ENCODE results near the gene DIRAS3. TPM values are rescaled to one million over a fixed set of nuclear protein-coding genes. Genes with fewer than 3 reads are reported as not detected.

Gene DIRAS3
- total RNA-seq, 1 experiment from 2014 or later: not detected

DNA sequence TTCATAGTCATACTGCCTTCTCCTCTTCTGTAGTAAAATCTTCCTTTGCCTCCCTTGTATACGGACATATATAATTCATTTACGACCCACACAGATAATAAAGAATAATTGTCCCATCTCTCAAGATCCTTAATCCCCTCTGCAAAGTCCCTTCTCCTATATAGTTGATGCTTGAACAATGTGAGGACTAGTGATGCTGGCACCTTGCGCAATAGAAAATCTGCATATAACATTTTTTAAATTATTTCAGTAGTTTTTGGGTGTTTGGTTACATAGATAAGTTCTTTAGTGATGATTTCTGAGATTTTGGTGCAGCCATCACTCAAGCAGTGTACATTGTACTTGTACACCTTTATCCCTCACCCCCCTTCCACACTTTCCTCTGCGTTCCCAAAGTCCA, 21.0 kb downstream of the DIRAS3 start:
- Histone ChIP-seq H3K9me3 (no peaks in the 10 kb centered on the region), H3K27me3 (replicated peaks; ENCODE audit: control insufficient read depth, insufficient read depth, low read length) (no peaks in the 10 kb centered on the region), H3K36me3 (ENCODE audit: control insufficient read depth, insufficient read depth, low read length) (no peaks in the 10 kb centered on the region), H3K4me1 (no peaks in the 10 kb centered on the region), H3K4me3 (ENCODE audit: low read depth, low read length) (no peak overlapping the region)
- Mint-ChIP-seq H3K9me3 (ENCODE audit: unreplicated experiment) (no peaks in the 10 kb centered on the region), H3K36me3 (ENCODE audit: insufficient read depth, unreplicated experiment) (no peaks in the 10 kb centered on the region), H3K27ac (ENCODE audit: unreplicated experiment) (no peak overlapping the region), H3K4me1 (ENCODE audit: low read depth, unreplicated experiment) (no peaks in the 10 kb centered on the region), H3K27me3 (ENCODE audit: insufficient read depth, unreplicated experiment) (no peaks in the 10 kb centered on the region), H3K4me3 (ENCODE audit: unreplicated experiment) (no peak overlapping the region)
- no peak for DNase-seq
- CTCF ChIA-PET: no interaction called here
- TF ChIP-seq, protein P1, sequence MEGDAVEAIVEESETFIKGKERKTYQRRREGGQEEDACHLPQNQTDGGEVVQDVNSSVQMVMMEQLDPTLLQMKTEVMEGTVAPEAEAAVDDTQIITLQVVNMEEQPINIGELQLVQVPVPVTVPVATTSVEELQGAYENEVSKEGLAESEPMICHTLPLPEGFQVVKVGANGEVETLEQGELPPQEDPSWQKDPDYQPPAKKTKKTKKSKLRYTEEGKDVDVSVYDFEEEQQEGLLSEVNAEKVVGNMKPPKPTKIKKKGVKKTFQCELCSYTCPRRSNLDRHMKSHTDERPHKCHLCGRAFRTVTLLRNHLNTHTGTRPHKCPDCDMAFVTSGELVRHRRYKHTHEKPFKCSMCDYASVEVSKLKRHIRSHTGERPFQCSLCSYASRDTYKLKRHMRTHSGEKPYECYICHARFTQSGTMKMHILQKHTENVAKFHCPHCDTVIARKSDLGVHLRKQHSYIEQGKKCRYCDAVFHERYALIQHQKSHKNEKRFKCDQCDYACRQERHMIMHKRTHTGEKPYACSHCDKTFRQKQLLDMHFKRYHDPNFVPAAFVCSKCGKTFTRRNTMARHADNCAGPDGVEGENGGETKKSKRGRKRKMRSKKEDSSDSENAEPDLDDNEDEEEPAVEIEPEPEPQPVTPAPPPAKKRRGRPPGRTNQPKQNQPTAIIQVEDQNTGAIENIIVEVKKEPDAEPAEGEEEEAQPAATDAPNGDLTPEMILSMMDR (IDR thresholded peaks at IDR 0.05; ENCODE audit: insufficient read depth in 1 of 2, low read depth in 1 of 2, low read length in 1 of 2, severe bottlenecking in 1 of 2, unreplicated experiment in 1 of 2): no peak
- no TSS peak for BruUV-seq (replicated peaks)
- intact Hi-C loops (cut with micrococcal nuclease; ENCODE audit: unreplicated experiment): no loop called here
- POLR2A ChIA-PET: no interaction called here

DNA sequence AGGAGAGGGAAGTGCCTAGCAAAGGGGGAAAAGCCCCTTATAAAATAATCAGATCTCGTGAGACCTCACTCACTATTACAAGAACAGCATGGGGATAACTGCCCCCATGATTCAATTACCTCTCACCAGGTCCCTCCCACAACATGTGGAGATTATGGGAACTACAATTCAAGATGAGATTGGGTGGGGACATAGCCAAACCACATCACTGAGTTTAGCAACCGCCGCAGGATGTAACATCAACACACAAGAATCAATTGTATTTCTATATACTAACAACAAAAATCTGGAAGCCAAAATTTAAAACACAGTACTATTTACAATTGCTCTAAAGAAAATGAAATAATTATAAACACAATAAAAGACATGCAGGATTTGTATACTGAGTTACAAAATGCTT, 21.9 kb downstream of the DIRAS3 start:
- no TSS peak for BruUV-seq (replicated peaks)
- no peaks in the 10 kb centered on the region for H3K4me1 Mint-ChIP-seq (ENCODE audit: low read depth, unreplicated experiment)

GRCh38 chr1:68024635-68025338, 25.6 kb downstream of the DIRAS3 start:
- no peak overlapping the region for H3K4me3 ChIP-seq (ENCODE audit: low read depth, low read length)
- no peak for DNase-seq
- TF ChIP-seq, protein P1 (IDR thresholded peaks at IDR 0.05; ENCODE audit: insufficient read depth in 1 of 2, low read depth in 1 of 2, low read length in 1 of 2, severe bottlenecking in 1 of 2, unreplicated experiment in 1 of 2): no peak
- Mint-ChIP-seq H3K27ac (ENCODE audit: unreplicated experiment) (no peak overlapping the region), H3K9me3 (ENCODE audit: unreplicated experiment) (peaks cover 9% of the 10 kb centered on the region), H3K4me1 (ENCODE audit: low read depth, unreplicated experiment) (peaks cover 7% of the 10 kb centered on the region), H3K4me3 (ENCODE audit: unreplicated experiment) (no peak overlapping the region), H3K27me3 (ENCODE audit: insufficient read depth, unreplicated experiment) (no peaks in the 10 kb centered on the region), H3K36me3 (ENCODE audit: insufficient read depth, unreplicated experiment) (no peaks in the 10 kb centered on the region)
- no TSS peak for BruUV-seq (replicated peaks)
- no peaks in the 10 kb centered on the region for H3K36me3 ChIP-seq (ENCODE audit: control insufficient read depth, insufficient read depth, low read length)
- CTCF ChIA-PET: no interaction called here
- no peaks in the 10 kb centered on the region for H3K4me1 ChIP-seq
- H3K27me3 ChIP-seq (replicated peaks; ENCODE audit: control insufficient read depth, insufficient read depth, low read length): no peaks in the 10 kb centered on the region
- intact Hi-C loops (cut with micrococcal nuclease; ENCODE audit: unreplicated experiment): no loop called here
- no peaks in the 10 kb centered on the region for H3K9me3 ChIP-seq
- POLR2A ChIA-PET: no interaction called here

More for the DNA sequence above, 21.9 kb downstream of the DIRAS3 start:
- H3K36me3 ChIP-seq (ENCODE audit: control insufficient read depth, insufficient read depth, low read length): no peaks in the 10 kb centered on the region
- no peaks in the 10 kb centered on the region for H3K27me3 Mint-ChIP-seq (ENCODE audit: insufficient read depth, unreplicated experiment)
- H3K4me3 ChIP-seq (ENCODE audit: low read depth, low read length): no peak overlapping the region
- ChIA-PET POLR2A (no interaction called here), CTCF (no interaction called here)
- H3K27me3 ChIP-seq (replicated peaks; ENCODE audit: control insufficient read depth, insufficient read depth, low read length): no peaks in the 10 kb centered on the region
- intact Hi-C loops (cut with micrococcal nuclease; ENCODE audit: unreplicated experiment): no loop called here
- DNase-seq: no peak
- H3K27ac Mint-ChIP-seq (ENCODE audit: unreplicated experiment): no peak overlapping the region
- TF ChIP-seq, protein P1 (IDR thresholded peaks at IDR 0.05; ENCODE audit: insufficient read depth in 1 of 2, low read depth in 1 of 2, low read length in 1 of 2, severe bottlenecking in 1 of 2, unreplicated experiment in 1 of 2): no peak
- H3K36me3 Mint-ChIP-seq (ENCODE audit: insufficient read depth, unreplicated experiment): no peaks in the 10 kb centered on the region
- H3K4me3 Mint-ChIP-seq (ENCODE audit: unreplicated experiment): no peak overlapping the region
- H3K9me3 ChIP-seq: no peaks in the 10 kb centered on the region
- H3K4me1 ChIP-seq: no peaks in the 10 kb centered on the region
- H3K9me3 Mint-ChIP-seq (ENCODE audit: unreplicated experiment): no peaks in the 10 kb centered on the region

Data from Caco-2 (cell line).